Stimulated activated CD4-positive, alpha-beta T cell treated with anti-CD3 and anti-CD28 coated beads, Interleukin-15, amount 100 ng/mL, for 1 hour (primary cell): ENCODE data around the gene ELK1.
A peak's percentile ranks its signal among the peaks of the same experiment; 100 is the strongest.
"Not testable (repeated sequence)": the region's sequence is repeated elsewhere in the genome, so short reads cannot be mapped to it uniquely, and the experiment has no call there.

Source experiments
- DNase-seq, 2 donors: peaks; one replicate each; pipeline ENCODE4 v3.0.0-alpha.2; 2020; ENCODE audit warnings: low read depth in 1 of 2, low spot score in 1 of 2

ELK1 gene, protein sequence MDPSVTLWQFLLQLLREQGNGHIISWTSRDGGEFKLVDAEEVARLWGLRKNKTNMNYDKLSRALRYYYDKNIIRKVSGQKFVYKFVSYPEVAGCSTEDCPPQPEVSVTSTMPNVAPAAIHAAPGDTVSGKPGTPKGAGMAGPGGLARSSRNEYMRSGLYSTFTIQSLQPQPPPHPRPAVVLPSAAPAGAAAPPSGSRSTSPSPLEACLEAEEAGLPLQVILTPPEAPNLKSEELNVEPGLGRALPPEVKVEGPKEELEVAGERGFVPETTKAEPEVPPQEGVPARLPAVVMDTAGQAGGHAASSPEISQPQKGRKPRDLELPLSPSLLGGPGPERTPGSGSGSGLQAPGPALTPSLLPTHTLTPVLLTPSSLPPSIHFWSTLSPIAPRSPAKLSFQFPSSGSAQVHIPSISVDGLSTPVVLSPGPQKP

GRCh38 chrX:47650164-47651042 lies at the start of gene ELK1:
TSS of gene ELK1 (minus strand) at chrX:47650563. CDS start at chrX:47641441, 9,122 bp downstream.
- peak; percentile 71 to 75 for DNase-seq

DNA sequence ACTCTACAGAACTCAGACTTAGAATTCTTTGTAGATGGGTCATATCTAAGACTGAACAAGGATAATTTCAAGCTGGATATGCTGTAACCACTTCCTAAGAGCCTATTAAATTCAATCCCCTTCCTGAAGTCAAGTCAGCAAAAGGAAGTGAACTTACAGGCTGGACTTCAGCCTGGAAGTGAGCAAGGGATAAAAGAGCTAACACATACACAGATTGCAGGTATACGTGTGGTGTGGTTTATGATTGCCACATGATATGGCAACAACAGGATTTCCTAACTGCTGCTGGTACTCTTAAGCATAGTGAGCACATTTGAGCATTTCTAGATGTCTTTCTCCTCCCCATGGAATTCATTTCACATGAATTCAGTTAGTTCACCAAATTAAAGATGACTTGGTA lies 46.8 kb upstream of the ELK1 start:
- no peak for DNase-seq

DNA sequence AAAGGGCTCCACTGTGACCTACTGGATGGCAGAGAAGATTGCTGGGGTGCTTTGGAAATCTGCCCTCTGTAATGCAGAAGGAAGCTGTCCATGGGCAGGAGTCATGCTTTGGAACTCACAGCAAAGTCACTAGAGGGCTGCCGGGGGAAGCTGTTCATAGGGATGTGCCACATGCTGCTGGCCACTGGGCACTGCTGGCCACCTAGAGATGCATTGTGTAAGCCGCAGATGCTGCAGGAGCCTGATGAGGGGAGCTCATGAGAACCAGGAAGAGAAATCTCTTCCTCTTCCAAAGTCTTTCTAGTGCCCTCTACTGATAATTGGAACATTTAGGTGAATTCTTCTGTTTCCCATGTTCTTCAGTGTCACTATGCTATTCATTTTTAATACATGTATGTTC lies 39.8 kb upstream of the ELK1 start:
- no peak for DNase-seq

DNA sequence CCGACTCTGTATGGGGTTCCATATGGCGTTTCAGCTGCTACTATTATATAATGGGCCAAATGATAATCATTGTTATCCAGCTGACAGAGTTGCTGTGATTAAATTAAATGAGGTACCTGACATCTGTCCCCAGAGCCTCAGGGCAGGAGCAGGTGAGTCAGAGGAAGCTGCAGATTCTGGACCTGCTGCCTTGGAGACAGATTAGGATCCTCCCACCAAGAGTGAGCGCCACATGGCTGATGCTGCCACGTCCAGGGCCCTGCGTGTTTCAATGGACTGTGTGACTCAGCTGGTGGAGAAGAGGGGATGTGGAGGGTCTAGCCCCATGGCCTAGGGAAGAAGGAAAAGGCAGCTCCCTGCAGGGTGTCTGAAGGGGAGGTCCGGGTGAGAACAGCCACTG lies 36.9 kb upstream of the ELK1 start:
- DNase-seq = no peak

DNA sequence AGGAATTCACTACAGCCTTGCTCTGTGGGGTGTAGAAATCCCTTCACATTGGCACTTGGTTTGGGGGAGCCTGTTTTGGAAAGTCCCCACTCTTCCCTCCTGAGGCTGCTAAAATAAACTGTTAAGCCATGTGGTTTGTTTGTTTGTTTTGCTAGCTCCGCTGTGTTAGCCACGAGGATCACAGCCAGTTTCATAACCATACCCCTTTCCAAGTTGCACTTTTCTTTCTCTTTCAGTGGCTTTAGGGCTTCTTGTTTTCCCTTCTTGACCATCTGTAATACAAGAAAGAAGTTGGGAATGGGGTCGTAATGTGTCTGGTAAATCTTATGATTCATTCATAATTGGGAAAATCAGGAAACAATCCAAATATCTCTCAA lies 33.5 kb upstream of the ELK1 start:
- DNase-seq = no peak

GRCh38 chrX:47683184-47683828 lies 32.9 kb upstream of the ELK1 start:
- no peak for DNase-seq

DNA sequence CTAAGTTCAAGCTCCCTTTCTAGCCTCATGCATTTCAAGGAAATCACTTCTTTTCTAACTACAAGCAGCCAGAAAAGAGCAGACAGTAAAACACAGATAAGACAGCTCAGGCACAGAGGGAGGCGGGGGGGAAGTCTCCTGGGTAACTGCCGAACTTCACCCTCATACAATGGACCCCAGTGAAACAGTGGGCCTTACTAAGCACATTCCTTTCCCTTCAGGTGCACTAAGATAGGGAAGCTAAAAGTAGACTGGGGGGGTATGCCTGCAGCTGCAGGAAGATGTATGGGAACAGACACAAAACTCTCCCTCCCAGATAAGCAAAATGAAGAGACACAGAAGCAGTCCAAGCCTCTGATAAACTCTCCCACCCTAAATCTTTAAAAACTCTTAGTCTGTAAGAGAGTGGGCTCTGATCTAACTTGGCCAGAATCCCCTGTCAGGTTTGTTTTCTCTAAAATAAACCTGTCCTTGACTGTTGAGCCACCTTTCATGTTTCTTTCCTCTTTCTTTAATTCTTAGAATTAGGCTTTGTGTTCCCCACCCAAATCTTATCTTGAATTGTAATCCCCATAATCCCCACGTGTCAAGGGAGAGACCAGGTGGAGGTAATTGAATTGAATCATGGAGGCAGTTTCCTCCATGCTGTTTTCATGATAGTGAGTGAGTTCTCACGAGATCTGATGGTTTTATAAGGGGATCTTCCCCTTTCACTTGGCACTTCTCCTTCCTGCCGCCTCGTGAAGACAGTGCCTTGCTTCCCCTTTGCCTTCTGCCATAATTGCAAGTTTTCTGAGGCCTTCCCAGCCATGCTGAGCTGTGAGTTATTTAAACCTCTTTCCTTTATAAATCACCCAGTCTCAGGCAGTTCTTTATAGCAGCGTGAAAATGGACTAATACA lies 25.8 kb upstream of the ELK1 start:
- DNase-seq = not testable (repeated sequence)

DNA sequence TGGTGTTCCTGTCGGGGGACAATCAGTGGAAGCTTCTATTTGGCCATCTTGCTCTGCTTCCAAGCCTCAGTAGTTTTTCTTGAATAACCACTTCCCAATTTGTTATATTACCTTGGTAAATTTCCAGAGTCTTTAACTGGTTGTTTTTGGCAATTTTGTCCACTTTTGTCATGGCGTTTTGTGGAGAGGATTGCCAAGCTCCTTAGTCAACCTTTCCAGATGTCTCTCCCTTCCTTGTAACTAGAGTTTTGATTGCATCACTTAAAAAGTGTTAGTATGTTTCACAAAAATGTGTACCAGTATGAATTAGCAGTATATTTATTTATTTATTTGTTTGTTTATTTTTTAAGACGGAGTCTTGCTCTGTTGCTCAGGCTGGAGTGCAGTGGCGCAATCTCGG lies 24.4 kb upstream of the ELK1 start:
- no peak for DNase-seq

- DNase-seq = not testable (repeated sequence)
Observed at GRCh38 chrX:47665797-47666196, 15.4 kb upstream of the ELK1 start.

DNA sequence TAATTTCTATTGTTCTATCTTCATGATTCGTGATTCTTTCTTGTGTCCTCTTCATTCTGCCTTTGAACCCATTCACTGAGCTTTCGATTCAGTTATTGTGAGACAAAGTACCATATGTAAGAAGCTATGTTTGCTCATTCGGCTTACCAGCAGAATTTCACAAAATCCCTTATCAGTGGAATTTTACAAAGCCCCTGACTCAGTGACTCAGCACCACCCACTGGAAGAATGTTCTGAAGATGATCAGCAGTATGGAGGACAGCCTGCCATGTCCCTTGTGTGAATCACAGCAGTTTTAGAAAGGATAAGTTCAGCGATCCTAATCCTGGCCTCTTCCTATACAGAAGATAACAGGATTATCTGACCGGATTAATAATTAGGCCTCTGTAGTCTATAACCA lies 14.4 kb upstream of the ELK1 start:
- DNase-seq = no peak

- DNase-seq = no peak
Observed at GRCh38 chrX:47662144-47662657, 11.8 kb upstream of the ELK1 start.

- DNase-seq = no peak
Observed at GRCh38 chrX:47661539-47661938, 11.2 kb upstream of the ELK1 start.

- DNase-seq = no peak
Observed at GRCh38 chrX:47659421-47659726, 9.0 kb upstream of the ELK1 start.

DNA sequence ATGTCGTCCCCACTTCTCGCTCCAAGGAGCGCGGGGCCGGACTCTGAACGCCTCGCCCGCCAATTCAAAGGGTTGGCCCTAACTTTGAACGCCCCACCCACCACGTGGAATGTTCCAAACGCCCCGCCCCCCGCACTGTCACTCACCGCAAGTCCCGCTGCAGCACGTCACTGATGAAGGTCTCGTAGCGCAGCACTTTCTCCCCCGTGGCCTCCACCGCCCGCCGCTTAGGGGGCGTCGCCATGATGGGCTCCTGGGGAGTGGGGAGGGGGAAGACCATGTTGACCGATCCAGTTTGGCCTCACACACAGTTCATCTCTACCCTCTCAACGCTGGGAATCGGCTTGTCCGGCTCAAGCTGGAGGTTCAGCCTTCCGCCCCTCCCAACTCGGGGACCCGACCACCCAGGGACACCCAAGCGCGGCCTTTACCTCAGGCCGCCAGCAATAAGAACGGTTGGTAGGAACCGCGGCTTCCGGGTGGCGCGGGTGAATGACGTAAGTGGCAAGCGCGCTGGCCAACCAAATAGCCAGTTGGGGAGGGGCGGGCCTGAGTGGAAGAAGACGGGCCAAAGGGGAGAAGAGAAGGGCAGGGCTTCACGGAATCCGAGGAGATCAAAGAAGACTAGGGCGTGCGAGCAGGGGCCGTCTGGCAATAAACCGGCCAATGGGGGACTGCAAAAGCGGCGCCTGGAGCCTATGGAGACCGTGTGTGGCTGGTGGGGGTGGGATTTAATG lies 8.5 kb upstream of the ELK1 start, which contains the start of gene UXT:
Gene UXT, minus strand, starts transcription at position 497 of the 737 bp plus-strand sequence. Its CDS starts 253 bp downstream, at position 244.
- peak; percentile 76 to 78 for DNase-seq

GRCh38 chrX:47658301-47658683 lies 7.9 kb upstream of the ELK1 start:
- DNase-seq = no peak

GRCh38 chrX:47651043-47651905 lies 911 bp upstream of the ELK1 start:
- no peak for DNase-seq

- DNase-seq = no peak
Observed at GRCh38 chrX:47649781-47650163, 591 bp downstream of the ELK1 start.

GRCh38 chrX:47649271-47649670 lies 1.1 kb downstream of the ELK1 start:
- no peak for DNase-seq

GRCh38 chrX:47648376-47648775 lies 2.0 kb downstream of the ELK1 start:
- no peak for DNase-seq
